HEK293 (cell line): Measurements from ENCODE around the gene RHOBTB3.
"Not testable (repeated sequence)": the region's sequence is repeated elsewhere in the genome, so short reads cannot be mapped to it uniquely, and the experiment has no call there.

ENCODE experiments used
- CTCF ChIA-PET: fragments of 350-600 bp; formaldehyde crosslinking; extraction: SDS; loops from one replicate; lab custom pipeline; 2021; ENCODE audit warnings: antibody characterized with exemption; lab: Yijun Ruan, JAX
- POLR2A ChIA-PET: fragments of 300-600 bp; formaldehyde crosslinking; extraction: SDS; loops from one replicate; lab custom pipeline; 2020; ENCODE audit warnings: antibody characterized with exemption, inconsistent platforms; lab: Yijun Ruan, JAX
- H3K27ac ChIP-seq: fragments of 200-500 bp; sonication (Bioruptor generic); 2 replicates; pipeline ENCODE4 v1.5.1; 2014; ENCODE audit warnings: low read depth, low read length, control low read depth, inconsistent platforms; ENCODE audit errors: extremely low read depth
- H3K36me3 ChIP-seq, 2 experiments: fragments of 200-500 bp in 1 of 2; sonication (Bioruptor generic) in 1 of 2; 1 replicate in 1 of 2; 2 replicates in 1 of 2; pipeline ENCODE4 v1.5.1; 2014 to 2017; ENCODE audit warnings: inconsistent platforms in 2 of 2, low read length in 2 of 2; ENCODE audit not compliant: control insufficient read depth in 2 of 2, insufficient read depth in 1 of 2
- H3K4me1 ChIP-seq: fragments of 200-500 bp; sonication (Bioruptor generic); 2 replicates; pipeline ENCODE4 v1.5.1; 2014; ENCODE audit warnings: mild to moderate bottlenecking, low read length, inconsistent platforms; ENCODE audit not compliant: control insufficient read depth, insufficient read depth
- H3K4me3 ChIP-seq: 2 replicates; pipeline ENCODE4 v1.5.1; 2011; ENCODE audit warnings: low read depth, mild to moderate bottlenecking, control low read depth, low read length, moderate library complexity
- H3K9me3 ChIP-seq: fragments of 200-500 bp; sonication (Bioruptor generic); 2 replicates; pipeline ENCODE4 v1.5.1; 2014; ENCODE audit warnings: low read depth, low read length, inconsistent platforms; ENCODE audit not compliant: control insufficient read depth, insufficient read depth
- ATF2 ChIP-seq: fragments of 450-650 bp; formaldehyde crosslinking; IDR thresholded peaks from 2 replicates; pipeline ENCODE4 v1.5.1; 2016; ENCODE audit warnings: missing biosample characterization, missing genetic modification characterization, low read depth
- GFI1B ChIP-seq: fragments of 450-650 bp; formaldehyde crosslinking; IDR thresholded peaks from 2 replicates; pipeline ENCODE4 v1.5.1; 2016; ENCODE audit warnings: missing biosample characterization, missing genetic modification characterization
- HOXA7 ChIP-seq: sonication (generic); formaldehyde crosslinking; IDR thresholded peaks from 2 replicates; pipeline ENCODE4 v1.8.1; 2022; ENCODE audit warnings: missing genetic modification reagents, borderline replicate concordance
- KLF7 ChIP-seq: fragments of 450-650 bp; formaldehyde crosslinking; IDR thresholded peaks from 2 replicates; pipeline ENCODE4 v1.5.1; 2016; ENCODE audit warnings: missing biosample characterization, missing genetic modification characterization, borderline replicate concordance
- KLF8 ChIP-seq: fragments of 450-650 bp; formaldehyde crosslinking; IDR thresholded peaks from 2 replicates; pipeline ENCODE4 v1.5.1; 2016; ENCODE audit warnings: missing biosample characterization, missing genetic modification characterization
- ZBTB21 ChIP-seq: fragments of 450-650 bp; formaldehyde crosslinking; IDR thresholded peaks from 2 replicates; pipeline ENCODE4 v1.5.1; 2017; ENCODE audit warnings: missing biosample characterization, missing genetic modification characterization
- ZFP69B ChIP-seq: fragments of 450-650 bp; formaldehyde crosslinking; IDR thresholded peaks from 2 replicates; pipeline ENCODE4 v1.5.1; 2016; ENCODE audit warnings: missing biosample characterization, missing genetic modification characterization
- ZNF138 ChIP-seq: fragments of 450-650 bp; formaldehyde crosslinking; IDR thresholded peaks from 2 replicates; pipeline ENCODE4 v1.5.1; 2016; ENCODE audit warnings: missing biosample characterization, missing genetic modification characterization, borderline replicate concordance
- ZNF24 ChIP-seq: fragments of 450-650 bp; formaldehyde crosslinking; IDR thresholded peaks from 2 replicates; pipeline ENCODE4 v1.5.1; 2016; ENCODE audit warnings: missing biosample characterization, missing genetic modification characterization
- ZNF274 ChIP-seq, 2 experiments: fragments of 200-500 bp in 1 of 2; fragments of 450-650 bp in 1 of 2; sonication (Bioruptor generic) in 1 of 2; formaldehyde crosslinking in 1 of 2; IDR thresholded peaks; 2 replicates each; pipeline versions ENCODE4 v1.5.1 to v1.6.1; 2014 to 2016; ENCODE audit warnings: borderline replicate concordance in 1 of 2, inconsistent platforms in 1 of 2, low read length in 1 of 2, missing biosample characterization in 1 of 2, missing genetic modification characterization in 1 of 2
- ZNF280D ChIP-seq: fragments of 450-650 bp; formaldehyde crosslinking; IDR thresholded peaks from 2 replicates; pipeline ENCODE4 v1.5.1; 2016; ENCODE audit warnings: missing biosample characterization, missing genetic modification characterization
- ZNF302 ChIP-seq: fragments of 450-650 bp; formaldehyde crosslinking; IDR thresholded peaks from 2 replicates; pipeline ENCODE4 v1.5.1; 2016; ENCODE audit warnings: missing biosample characterization, missing genetic modification characterization, low read depth
- ZNF48 ChIP-seq: fragments of 450-650 bp; formaldehyde crosslinking; IDR thresholded peaks from 2 replicates; pipeline ENCODE4 v1.5.1; 2016; ENCODE audit warnings: missing biosample characterization, missing genetic modification characterization
- ZNF529 ChIP-seq: fragments of 450-650 bp; formaldehyde crosslinking; IDR thresholded peaks from 2 replicates; pipeline ENCODE4 v1.5.1; 2017; ENCODE audit warnings: missing genetic modification characterization, missing biosample characterization; ENCODE audit not compliant: insufficient replicate concordance
- ZNF596 ChIP-seq: fragments of 450-650 bp; IDR thresholded peaks from 2 replicates; pipeline ENCODE4 v1.5.0; 2018; ENCODE audit warnings: missing biosample characterization, mild to moderate bottlenecking, missing genetic modification characterization, moderate library complexity
- TF ChIP-seq, protein P1 (sequence below): fragments of 450-650 bp; formaldehyde crosslinking; IDR thresholded peaks from 2 replicates; pipeline ENCODE4 v1.5.1; 2016; ENCODE audit warnings: missing biosample characterization, missing genetic modification characterization

RHOBTB3 gene

DNA sequence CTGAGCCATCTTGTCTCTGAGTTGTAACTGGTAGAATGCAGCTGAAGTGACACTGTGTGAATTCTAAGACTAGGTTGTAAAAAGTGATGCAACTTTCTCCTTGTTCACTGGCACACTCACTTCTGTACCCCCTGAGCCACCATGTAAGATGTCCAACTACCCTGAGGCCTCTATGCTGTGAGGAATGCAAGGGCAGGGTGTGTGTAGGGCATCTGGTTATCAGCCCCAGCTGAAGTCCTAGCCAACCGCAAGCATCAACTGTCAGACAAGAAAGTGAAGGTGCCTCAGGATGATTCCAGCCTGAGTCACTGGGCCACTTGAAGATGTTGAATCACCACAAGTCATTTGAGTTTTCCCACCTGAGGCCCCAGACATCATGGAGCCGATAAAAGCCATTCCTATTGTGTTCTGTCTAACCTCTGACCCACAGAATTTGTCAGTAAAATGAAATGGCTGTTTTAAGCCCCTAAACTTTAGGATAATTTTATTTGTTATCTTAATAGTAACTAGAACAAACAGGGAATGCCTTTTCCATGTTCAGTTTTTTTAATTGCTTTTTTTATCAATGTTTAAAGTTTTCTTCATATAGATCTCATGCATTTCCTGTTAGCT is 18.7 kb upstream of the RHOBTB3 start (continued):
- TF ChIP-seq GFI1B (tag by site-specific recombination) (no peak), ATF2 (tag by site-specific recombination) (no peak), HOXA7 (CRISPR knock-in tag) (no peak), ZNF24 (tag by site-specific recombination) (peak; percentile 86; the same call in 1 of the 2 replicates), ZNF280D (tag by site-specific recombination) (no peak), ZNF138 (tag by site-specific recombination) (no peak), KLF7 (tag by site-specific recombination) (no peak), ZNF529 (tag by site-specific recombination) (peak; percentile 17)

GRCh38 chr5:95713246-95713645 is 17.9 kb upstream of the RHOBTB3 start:
- H3K27ac ChIP-seq, H3K9me3 ChIP-seq, H3K4me3 ChIP-seq, H3K4me1 ChIP-seq, H3K36me3 ChIP-seq: not testable (repeated sequence)
- CTCF ChIA-PET = interaction anchor here (1.6 kb wide), 1 partner anchor 67 kb away, joined by 4 read pairs; the partner anchor contains the start of gene RFESD
- POLR2A ChIA-PET = interaction anchor here (3.5 kb wide), 1 partner anchor 18 kb away, joined by 26 read pairs; the partner anchor contains the start of gene RHOBTB3

- Histone ChIP-seq H3K4me1 (peaks cover 4% of the 10 kb centered on the region; the same call in 1 of the 2 replicates), H3K9me3 (no peaks in the 10 kb centered on the region), H3K27ac (no peak overlapping the region), H3K4me3 (no peak overlapping the region), H3K36me3 (no peaks in the 10 kb centered on the region)
- ChIA-PET POLR2A (no interaction called here), CTCF (interaction anchor here (0.7 kb wide), 1 partner anchor 67 kb away, joined by 4 read pairs; the partner anchor contains the start of gene RFESD)
- TF ChIP-seq ZNF302 (tag by site-specific recombination) (no peak), ZFP69B (no peak), KLF8 (no peak), ZNF274 (IDR thresholded peaks at IDR 0.05; ENCODE audit: low read length) (no peak), ZNF274 (tag by site-specific recombination; IDR thresholded peaks at IDR 0.05; ENCODE audit: borderline replicate concordance) (no peak), ZNF48 (tag by site-specific recombination) (no peak), ZNF596 (tag by site-specific recombination) (no peak), ZBTB21 (no peak)
- TF ChIP-seq, protein P1, sequence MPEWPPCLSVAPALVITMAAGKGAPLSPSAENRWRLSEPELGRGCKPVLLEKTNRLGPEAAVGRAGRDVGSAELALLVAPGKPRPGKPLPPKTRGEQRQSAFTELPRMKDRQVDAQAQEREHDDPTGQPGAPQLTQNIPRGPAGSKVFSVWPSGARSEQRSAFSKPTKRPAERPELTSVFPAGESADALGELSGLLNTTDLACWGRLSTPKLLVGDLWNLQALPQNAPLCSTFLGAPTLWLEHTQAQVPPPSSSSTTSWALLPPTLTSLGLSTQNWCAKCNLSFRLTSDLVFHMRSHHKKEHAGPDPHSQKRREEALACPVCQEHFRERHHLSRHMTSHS (tag by site-specific recombination) = no peak
Measured at GRCh38 chr5:95713960-95714710, 17.0 kb upstream of the RHOBTB3 start.
